Stimulated activated CD4-positive, alpha-beta T cell treated with anti-CD3 and anti-CD28 coated beads, Interleukin-1b, Interleukin-23, amount 100 ng/mL, for 4 hours (primary cell): ENCODE measurements around the gene LHFPL3.
"Not testable (repeated sequence)": the region's sequence is repeated elsewhere in the genome, so short reads cannot be mapped to it uniquely, and the experiment has no call there.

Experiments
- DNase-seq, 2 donors: peaks; one replicate each; pipeline ENCODE4 v3.0.0-alpha.2; 2020; ENCODE audit warnings: low read depth in 2 of 2

LHFPL3 gene

DNA sequence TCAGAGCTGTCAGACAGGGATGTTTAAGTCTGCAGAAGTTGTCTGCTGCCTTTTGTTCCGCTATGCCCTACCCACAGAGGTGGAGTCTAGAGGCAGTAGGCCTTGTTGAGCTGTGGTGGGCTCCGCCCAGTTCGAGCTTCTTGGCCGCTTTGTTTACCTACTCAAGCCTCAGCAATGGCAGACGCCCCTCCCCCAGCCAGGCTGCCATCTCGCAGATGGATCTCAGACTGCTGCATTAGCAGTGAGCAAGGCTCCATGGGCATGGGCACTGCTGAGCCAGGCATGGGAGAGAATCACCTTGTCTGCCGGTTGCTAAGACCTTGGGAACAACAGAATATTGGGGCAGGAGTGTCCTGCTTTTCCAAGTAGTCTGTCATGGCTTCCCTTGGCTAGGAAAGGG lies 267.2 kb downstream of the LHFPL3 start:
- DNase-seq = not testable (repeated sequence)

DNA sequence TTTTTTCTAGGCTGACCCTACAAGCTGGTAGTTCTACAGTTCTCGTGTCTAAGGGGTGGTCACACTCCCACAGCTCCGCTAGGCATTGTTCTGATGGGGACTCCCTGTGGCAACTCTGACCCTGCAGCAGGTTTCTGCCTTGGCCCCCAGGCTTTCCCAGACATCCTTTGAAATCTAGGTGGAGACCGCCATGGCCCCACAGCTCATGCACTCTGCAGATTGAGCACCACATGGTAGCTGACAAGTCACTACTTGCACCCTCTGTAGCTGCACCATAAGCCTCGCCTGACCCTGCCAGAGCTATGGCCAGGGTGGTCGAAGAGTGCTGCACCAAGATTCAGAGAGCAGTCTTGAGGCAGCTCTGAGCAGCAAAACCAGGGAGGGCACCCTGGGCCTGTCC lies 275.6 kb downstream of the LHFPL3 start:
- no peak for DNase-seq

DNA sequence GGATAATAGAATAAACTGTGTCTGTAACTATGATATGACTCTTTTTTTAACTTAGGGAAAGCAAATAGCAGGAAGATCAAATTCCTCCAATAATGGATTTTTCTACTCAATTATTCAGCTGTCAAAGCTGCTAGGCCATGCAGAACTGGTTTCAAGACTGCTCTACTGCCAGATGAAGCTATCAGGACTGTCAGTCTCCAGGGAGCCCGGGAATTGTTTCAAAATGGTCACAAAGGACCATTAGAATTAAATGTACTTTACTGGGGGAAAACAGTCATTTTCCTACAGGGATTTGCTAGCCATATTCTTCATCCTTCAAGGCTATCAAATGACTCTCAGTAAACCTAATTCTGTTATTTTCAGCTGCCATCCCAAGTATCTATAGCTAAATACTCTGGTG lies 276.3 kb downstream of the LHFPL3 start:
- no peak for DNase-seq

DNA sequence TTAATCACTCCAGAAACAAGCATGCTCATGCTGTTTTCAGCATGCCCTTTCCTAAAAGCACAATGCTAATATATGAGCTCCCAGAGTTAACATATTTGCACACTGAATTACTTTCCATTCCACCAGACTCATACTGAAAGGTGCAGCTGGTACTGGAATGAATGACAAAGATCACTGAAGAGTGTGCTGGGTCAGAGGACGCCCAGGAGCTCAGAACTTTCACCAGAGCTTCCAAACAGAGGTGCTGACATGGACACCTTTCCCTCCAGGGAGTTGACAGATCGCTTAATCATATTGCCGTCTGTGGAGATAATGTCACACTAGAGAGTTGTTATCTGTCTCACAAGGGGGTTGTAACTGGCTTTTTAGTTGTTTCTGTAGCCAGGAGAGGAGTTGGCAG lies 292.9 kb downstream of the LHFPL3 start:
- no peak for DNase-seq

DNA sequence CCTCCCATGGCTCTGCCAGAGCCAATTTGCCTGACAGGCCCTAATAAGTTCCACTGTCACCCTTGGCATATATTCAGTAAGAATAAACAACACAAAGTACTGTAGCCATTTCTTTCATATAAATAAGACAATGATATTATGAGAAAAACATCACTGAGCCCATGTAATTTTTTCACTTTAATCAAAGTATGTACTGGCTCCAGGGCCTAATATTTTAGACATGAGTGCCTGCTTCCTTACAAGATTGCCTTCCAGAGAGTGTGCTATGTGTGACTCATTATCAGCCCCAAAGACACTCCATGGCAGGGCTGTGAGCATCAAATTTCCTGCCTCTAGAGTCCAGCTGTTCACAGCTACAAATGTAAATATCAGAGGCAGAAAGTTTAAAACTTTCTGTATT lies 297.6 kb downstream of the LHFPL3 start:
- no peak for DNase-seq

DNA sequence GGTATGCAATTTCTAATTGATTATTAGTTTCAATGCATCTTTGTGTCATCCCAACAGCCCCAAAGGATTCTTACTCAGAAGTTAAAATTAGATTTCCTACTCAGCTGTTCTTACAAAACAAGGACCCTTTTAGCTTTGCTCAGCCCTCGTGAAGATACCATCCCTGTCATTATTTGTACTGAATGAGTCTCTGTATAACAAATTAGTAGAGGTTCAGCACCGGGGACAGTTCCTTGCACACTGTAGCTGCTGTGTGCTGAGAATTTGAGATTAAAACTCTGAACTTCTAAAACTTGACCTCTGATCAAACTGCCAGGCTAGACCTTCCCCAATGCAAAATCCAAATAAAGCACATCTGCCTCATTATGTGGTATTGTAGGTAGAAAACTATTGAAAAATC lies 299.1 kb downstream of the LHFPL3 start:
- DNase-seq = no peak

DNA sequence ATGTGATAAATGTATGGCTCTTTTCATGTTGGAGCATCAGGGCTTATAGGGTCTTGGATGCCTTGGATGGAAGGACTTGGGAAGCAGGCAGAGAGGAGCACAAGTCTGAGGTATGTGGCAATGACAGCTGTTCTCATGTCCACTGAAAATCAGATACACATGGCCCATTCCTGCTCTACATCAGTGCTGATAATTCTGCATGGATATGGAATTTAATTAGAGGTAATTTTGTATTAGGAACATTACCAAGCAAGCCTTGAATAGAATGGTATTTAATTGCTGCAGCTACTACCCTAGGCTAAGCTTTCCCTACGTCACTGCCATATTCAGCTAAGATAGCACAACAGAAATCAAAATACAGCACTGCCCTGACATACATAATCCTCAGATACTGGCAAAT lies 299.6 kb downstream of the LHFPL3 start:
- DNase-seq = no peak

DNA sequence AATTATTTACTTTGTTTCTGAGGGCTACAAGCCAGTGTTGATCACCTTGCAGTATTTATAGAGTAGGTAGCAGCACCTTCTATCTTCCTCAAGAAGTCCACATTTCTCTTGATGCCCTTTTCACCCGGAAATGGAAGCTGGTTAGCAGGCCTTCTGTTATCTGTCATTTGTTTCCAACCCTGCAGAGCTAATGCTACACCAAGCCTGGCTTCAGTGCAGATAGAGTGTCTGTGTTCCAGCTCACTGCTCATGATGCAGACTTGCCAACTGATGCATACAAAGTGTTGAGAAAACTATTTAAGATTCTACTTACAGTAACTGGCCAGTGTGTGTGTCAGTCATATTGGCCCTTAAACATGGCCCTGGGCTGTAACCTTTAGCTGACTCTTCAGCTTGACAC lies 301.0 kb downstream of the LHFPL3 start:
- DNase-seq = no peak

DNA sequence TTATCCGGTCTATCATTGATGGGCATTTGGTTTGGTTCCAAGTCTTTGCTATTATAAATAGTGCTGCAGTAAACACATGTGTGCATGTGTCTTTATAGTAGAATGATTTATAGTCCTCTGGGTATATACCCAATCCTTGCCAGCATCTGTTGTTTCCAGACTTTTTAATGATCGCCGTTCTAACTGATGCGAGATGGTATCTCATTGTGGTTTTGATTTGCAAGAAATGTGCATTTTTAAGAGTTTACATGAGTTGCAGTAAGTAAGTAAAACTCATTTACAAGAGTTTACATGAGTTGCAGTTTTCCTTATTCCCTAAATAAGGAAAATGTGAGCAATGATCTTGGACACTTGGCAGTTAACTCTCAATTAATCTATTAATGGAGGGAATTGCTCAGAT lies 312.1 kb downstream of the LHFPL3 start:
- no peak for DNase-seq

DNA sequence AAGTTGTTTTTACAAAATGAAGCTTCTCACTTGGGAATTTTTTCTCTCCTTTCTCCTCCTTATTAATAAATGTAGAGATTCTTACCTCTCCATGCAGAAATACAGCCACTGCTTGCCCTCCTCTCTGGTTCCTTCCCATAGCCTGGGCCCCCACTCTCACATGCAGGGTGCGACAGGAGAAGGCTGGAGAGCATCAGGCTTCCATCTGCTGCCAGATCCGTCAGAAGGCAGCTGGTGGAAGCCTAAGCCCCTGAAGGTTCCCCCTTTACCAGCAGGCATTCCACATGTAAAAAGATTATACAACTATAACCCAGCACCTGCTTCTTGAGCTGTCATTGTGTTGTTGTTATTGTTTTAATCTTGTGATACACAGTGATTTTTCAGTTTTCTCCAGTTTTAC lies 314.2 kb downstream of the LHFPL3 start:
- no peak for DNase-seq

DNA sequence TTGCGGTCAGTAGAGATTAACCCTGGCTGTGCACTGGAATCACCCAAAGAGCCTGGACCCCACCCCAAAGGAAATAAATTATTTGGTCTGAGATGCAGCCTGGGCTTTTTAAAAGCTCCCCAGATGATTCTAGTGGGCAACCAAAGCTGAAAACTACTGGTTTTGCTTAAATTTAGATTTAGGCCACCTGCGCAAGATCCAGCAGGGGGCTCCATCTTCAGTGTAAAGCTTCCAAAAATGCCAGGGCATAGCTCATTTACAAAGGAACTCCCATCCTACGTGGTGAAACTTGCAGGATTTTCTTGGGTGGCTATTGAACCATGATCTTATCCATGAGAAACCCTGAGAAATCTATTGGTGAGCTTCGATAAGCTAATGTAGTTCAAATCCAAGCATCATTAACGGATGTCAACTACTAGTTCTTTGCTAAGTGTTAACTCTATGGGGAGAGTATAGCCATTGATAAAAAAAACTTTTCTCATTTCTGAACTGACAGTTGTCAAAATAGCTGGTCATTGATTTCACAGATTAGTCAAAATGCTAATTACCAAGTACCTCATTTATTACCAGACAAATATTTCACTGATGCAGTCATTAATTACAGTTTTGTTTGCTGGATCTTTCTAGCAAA lies 315.3 kb downstream of the LHFPL3 start:
- DNase-seq = no peak

DNA sequence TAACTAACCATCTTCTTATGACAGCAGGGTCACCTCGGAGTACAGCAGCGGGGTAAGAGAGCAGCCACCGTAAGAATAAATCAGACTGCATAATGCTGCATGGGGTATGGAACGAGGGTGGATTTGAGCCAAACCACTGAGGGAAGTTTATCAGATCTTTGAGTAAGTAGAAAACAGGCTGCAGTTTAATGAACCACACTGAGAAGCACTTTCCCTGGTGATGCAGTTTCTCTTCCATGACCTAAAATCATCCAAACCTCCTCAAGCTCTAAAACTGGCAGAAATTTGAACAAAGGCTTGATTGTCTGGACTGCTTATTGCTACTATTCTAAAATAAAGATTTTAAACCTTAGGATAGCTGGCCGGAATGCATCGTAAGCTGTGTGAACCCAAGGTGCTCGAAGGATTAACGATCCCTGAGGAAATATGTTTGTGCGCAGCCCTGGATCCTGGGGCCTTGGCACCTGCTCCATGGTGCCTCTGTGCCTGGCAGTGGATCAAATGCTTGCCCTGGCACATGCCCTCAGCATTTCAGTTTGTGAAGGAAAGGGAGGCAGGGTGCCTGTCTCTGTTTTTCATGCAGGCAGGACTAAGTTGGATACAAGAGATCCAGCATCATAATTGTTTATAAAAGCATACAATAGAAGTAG lies 322.7 kb downstream of the LHFPL3 start:
- DNase-seq = no peak

DNA sequence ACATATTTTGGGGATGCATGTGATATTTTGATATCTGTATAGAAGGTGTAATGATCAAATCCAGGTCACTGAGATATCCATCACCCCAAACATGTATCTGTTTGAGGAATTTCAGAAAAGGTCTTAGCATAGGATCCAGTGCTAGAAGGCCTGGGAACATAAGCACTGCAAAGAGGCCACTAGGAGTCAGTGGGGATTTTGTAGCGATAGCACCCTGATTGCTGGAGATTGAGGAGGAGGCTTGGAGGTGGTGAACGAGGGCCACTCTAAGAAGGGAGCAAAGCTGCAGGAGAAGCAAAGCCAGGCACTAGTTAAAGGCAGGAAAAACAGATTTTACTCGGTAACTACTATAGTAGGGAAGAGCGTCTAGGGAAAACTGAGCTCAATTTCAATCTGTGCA lies 324.0 kb downstream of the LHFPL3 start:
- DNase-seq = no peak

DNA sequence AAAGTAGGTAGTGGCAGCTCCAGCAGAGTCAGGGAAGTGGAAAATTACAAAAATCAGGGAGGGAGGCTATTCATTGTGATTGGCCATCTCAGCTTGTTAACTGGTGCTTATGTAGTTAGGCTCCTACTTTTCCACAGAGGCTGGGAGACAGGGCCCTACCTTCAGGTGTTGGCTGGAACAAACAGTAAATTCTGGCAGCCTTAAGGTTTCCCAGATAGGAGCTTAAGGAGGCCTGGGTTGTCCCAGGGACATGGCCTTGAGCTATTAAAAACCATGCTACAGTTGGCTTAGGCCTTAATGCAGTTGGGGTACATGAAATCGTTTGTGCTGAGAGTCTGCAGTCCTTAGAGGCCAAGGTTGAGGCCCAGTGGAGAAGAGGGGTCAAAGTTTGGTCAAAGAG lies 324.5 kb downstream of the LHFPL3 start:
- no peak for DNase-seq

DNA sequence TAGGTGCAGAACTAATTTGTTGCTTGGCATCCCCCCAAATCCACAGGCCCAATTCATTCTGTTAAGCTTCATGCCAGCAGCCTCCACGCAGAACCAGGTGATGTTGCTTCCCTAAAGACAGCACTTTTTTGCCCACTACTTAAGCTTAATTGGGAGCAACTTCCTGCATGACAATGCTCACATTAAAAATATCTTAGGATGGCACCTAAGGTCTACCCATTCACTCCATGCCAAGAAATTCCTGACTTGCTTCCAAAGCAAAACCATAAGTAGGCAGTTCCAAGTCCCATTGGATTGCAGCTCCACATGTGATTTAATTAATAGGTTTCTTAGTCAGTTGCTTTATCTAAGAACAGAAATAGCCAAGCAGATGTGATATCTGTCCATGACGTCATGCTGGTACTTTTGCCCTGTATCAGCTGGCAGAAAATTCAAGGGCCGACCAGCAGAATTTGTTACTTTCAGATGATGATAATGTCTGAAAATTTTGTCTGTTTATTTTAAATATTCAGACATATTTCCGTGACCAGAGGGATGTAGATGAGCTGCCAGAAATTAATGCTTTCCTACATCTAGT lies 325.5 kb downstream of the LHFPL3 start:
- no peak for DNase-seq

DNA sequence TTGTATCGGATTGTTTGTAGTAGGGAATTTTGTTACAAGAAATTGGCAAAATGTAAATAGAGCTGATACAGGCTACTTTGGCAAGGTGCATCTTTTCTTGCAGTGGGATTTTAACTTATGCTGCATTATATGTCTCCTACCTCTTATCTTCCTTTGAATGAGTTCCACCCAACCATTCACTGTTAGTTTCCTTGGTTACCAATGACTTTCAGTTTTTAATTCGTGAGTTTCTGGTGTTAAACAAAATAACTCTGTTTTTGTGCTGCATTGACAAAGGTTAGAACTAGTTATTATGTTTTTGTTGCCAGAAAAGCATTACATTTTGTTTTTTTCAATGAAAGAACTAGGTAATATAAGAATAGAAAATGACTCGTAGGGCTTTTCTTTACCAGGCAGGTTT lies 327.2 kb downstream of the LHFPL3 start:
- DNase-seq = no peak

DNA sequence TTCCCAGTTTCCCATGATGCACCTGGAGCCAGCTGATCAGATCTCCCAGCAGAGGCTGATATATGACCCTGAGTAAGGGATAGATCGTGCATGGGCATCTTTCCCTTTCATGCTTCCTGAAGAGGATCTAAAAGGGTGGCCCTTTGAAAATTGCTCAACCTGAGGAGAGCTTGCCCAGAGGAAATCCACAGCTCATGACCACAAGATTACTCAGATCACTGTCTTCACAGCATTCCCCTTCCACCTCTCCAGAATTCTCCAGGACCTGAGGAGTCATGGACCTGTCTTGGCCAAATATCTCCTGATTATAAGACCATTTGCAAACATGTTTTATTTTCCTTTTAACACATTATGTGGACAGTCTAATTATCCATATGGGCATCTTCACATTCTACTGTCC lies 328.1 kb downstream of the LHFPL3 start:
- no peak for DNase-seq

DNA sequence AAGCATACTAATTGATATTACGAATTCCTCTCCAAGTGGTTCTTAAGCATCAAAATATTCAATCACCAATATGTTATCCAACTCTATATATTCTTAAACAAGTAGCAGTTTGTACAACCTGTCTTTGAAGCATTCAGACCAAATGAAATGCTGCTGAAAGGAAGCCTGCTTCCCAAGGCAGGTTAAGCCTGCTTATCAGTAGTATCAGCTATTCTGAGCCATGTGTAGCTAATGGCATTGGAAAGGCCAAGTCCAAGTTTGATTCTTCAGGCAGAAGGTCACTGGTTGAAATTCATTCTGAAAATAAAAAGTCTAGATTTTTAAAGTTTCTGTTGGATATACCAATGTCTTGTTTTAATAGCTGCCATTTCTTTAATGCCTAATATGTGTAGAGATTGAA lies 328.7 kb downstream of the LHFPL3 start:
- no peak for DNase-seq

DNA sequence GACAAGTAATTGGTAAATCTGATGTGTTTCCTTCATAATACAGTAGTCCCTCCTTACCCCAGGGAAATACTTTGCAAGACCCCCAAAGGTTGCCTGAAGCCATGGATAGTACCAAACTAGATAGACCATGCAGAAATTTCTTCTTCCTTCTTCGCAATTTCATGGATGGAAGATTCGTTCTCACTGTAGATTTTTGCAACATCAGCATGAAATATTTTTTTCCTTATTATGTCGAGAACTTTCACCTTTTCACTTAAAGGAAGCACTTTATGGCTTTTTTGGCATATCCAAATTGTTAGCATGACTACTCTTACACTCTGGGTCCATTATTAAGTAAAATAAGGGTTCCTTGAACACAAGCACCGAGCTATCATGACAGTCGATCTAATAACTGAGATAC lies 333.2 kb downstream of the LHFPL3 start:
- DNase-seq = no peak

DNA sequence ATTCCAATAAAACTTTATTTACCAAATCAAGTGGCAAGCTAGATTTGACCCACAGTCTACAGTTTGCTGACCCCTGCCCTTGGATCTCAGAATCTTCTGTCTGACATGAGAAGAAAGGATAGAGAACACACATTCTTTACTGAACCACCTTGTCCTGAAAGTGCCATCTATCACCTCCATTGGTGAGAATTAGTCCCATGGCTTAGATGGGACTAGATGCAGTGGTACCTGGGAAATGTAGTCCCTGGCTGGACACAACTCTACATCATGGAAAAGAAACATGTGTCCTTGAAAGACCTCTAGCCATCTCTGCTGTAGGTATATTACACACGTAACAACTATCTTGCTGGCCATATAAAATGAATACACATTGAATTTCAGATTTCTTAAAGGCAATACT lies 336.2 kb downstream of the LHFPL3 start:
- DNase-seq = no peak

DNA sequence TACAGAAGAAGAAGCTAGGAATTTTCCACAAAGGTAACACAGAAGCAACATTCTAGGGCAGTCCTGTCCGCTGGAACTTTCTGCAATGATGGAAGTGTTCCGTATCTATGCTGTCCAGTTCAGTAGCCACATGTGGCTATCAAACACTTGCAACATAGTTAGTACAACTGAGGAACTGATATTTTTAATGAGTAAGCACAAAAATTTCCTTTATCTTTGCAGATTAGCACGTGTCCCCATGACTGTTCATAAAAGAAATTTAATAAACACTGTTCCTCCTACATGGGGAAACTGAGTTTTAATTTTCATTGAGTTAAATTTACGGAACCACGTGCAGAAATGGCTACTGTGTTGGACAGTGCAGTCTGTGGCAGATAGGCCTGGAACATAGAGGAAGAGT lies 349.2 kb downstream of the LHFPL3 start:
- no peak for DNase-seq

DNA sequence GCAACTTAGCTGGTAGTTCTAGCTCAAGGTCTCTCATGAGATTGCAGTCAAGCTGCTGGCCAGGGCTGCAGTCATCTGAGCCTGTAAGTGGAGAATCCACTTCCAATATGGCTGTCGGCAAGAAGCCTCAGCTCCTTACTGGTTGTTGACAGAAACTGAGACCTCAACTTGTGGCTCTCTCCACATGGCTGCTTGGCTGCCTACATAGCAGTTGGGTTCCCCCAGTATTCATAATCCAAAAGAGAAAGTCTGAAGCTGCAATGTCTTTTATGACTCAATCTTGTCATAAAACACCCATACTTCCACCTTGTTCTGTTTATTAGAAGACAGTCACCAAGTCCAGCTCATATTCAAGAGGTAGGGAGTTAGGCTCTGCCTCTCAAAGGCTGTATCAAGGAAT lies 350.7 kb downstream of the LHFPL3 start:
- no peak for DNase-seq

DNA sequence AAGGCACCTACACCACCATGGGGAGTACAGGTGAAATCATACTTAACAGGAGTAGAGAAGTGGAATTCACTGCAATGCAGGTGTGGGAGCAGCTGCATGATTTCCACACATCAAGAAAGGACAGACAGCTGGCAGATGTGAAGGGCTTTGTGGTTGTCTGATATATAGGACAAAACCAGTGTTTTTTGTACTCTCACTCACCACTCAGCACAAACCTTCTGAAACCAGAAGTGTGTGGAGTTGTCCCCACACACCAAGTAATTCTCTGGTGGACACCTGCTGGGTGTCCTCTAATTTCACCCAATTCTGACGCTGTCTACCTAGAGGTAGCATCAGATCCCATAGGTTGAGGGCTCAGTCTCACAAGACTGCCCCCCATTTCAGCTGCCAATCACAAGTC lies 357.9 kb downstream of the LHFPL3 start:
- no peak for DNase-seq

DNA sequence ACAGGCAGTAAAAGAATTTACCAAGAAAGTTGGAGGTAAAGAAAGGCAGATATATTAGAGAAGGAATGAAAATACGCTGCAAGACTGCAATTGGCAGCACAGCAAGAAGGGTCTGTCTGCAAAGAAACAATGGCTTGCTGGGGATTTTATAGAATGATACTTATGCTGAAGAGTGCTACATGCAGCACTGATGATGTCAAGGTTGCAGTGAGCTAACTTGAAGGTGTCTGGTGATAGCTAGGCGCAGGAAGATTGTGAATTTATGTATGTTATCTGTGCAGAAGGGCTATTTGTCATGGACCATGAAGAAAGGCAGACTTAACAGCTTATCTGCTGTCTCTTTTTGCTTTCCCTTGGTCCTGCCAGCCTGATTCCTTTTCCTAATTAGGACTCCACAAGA lies 366.3 kb downstream of the LHFPL3 start:
- no peak for DNase-seq
